Measurements from ENCODE around the gene RNF141.
A peak's percentile ranks its signal among the peaks of the same experiment; 100 is the strongest.

Gene RNF141

DNA sequence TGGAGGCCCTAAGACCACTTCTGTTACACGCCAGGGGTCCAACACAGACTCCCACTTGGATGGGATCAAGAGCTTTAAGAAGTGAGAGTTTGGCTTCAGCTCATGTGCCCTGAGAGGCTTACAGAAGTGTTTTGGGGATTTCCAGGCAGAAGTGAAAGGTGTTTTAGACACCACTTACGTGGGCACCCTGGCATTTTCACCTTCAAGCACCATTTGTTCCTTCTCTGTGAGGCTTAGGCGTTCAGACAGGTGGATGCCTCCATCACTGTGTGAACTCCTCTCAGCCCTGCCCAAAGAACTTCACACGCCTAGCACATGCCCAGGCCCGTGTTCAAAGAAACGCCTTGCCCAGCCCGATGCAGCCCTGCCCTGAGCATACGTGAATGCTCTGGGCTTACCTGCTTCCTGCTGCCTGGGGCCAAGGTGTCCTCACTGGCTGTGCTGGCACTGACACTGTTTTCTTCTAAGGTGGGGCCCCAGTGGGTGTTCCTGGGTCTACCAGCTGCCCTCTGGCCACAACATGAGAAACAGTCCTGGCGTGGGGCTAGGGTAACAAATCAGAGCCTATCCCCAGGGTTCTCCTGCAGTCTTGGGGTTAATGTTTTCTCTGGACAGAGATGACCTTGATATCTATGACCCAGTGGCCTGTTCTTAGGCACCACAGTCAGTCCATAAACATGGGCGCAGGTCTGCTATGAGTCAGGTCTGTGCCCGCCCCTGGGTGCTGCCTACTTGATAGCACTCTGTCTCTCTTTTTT is 51.9 kb downstream of the RNF141 start:
- H3K9me3 ChIP-seq (ENCODE audit: control insufficient read depth, low read length) = no peaks in the 10 kb centered on the region
- H3K18ac ChIP-seq (ENCODE audit: low read depth in 1 of 2, low read length in 2 of 2) = peak overlapping the region; percentile 63 to 70
- no peak overlapping the region for H2BK5ac ChIP-seq (ENCODE audit: low read depth, low read length, poor library complexity, severe bottlenecking)
- DNase-seq = no peak
- H3K14ac ChIP-seq (ENCODE audit: low read length in 2 of 2) = peak overlapping the region in 1 of 2 experiments; percentile 36
- H4K91ac ChIP-seq (ENCODE audit: low read length) = peak overlapping the region; percentile 66
- peak overlapping the region in 1 of 2 experiments; percentile 30 for H3K4ac ChIP-seq (ENCODE audit: low read depth in 1 of 2, low read length in 2 of 2)
- peak overlapping the region; percentile 59 for H2BK120ac ChIP-seq (ENCODE audit: low read depth, low read length)
- H3K27me3 ChIP-seq (ENCODE audit: control insufficient read depth in 1 of 2, insufficient read depth in 1 of 2, low read length in 2 of 2) = no peaks in the 10 kb centered on the region
- H3K4me2 ChIP-seq (ENCODE audit: low read length, poor library complexity, severe bottlenecking) = no peak overlapping the region
- no peak overlapping the region for H3K4me3 ChIP-seq (ENCODE audit: insufficient read depth in 1 of 2, low read depth in 1 of 2, low read length in 2 of 2)
- H3K9ac ChIP-seq (ENCODE audit: low read length) = no peak overlapping the region
- 94% methylated on average over 11 of the region's 11 CpGs for WGBS
- peak overlapping the region; percentile 19 for H2AK5ac ChIP-seq (ENCODE audit: low read length, severe bottlenecking)
- H2BK15ac ChIP-seq (ENCODE audit: low read depth, poor library complexity, severe bottlenecking) = no peak overlapping the region
- peaks cover 29% of the 10 kb centered on the region for H3K79me1 ChIP-seq (replicated peaks; ENCODE audit: low read length, poor library complexity, severe bottlenecking)
- no peak overlapping the region for H3K23ac ChIP-seq (ENCODE audit: low read length in 2 of 2)
- peaks cover 46 to 73% of the 10 kb centered on the region in 2 experiments for H3K36me3 ChIP-seq (ENCODE audit: control insufficient read depth in 1 of 2, insufficient read depth in 2 of 2, low read depth in 1 of 2, low read length in 2 of 2)
- H2BK12ac ChIP-seq (ENCODE audit: low read length in 2 of 2) = peak overlapping the region; percentile 64 to 73
- no peak overlapping the region for H4K8ac ChIP-seq (ENCODE audit: low read length)
- no peak overlapping the region for H3K27ac ChIP-seq (ENCODE audit: low read length, poor library complexity, severe bottlenecking)
- H2AFZ ChIP-seq (ENCODE audit: low read depth, low read length) = no peak overlapping the region
- H3K4me1 ChIP-seq (ENCODE audit: control insufficient read depth, insufficient read depth, low read depth, low read length) = peaks cover 28% of the 10 kb centered on the region

GRCh38 chr11:10488121-10488933 is 52.7 kb downstream of the RNF141 start:
- peaks cover 28% of the 10 kb centered on the region for H3K79me1 ChIP-seq (replicated peaks; ENCODE audit: low read length, poor library complexity, severe bottlenecking)

GRCh38 chr11:10487002-10487647 is 53.9 kb downstream of the RNF141 start:
- H4K8ac ChIP-seq (ENCODE audit: low read length) = no peak overlapping the region
- H3K4me1 ChIP-seq (ENCODE audit: control insufficient read depth, insufficient read depth, low read depth, low read length) = peaks cover 26% of the 10 kb centered on the region
- H3K27ac ChIP-seq (ENCODE audit: low read length, poor library complexity, severe bottlenecking) = no peak overlapping the region
- no peak overlapping the region for H3K4me2 ChIP-seq (ENCODE audit: low read length, poor library complexity, severe bottlenecking)
- 95% methylated on average over 16 of the region's 16 CpGs for WGBS
- no peak overlapping the region for H3K9ac ChIP-seq (ENCODE audit: low read length)
- no peak overlapping the region for H3K4me3 ChIP-seq (ENCODE audit: insufficient read depth in 1 of 2, low read depth in 1 of 2, low read length in 2 of 2)
- no peak overlapping the region for H3K4ac ChIP-seq (ENCODE audit: low read depth in 1 of 2, low read length in 2 of 2)
- no peak overlapping the region for H2BK5ac ChIP-seq (ENCODE audit: low read depth, low read length, poor library complexity, severe bottlenecking)
- no peak overlapping the region for H3K18ac ChIP-seq (ENCODE audit: low read depth in 1 of 2, low read length in 2 of 2)
- H3K23ac ChIP-seq (ENCODE audit: low read length in 2 of 2) = no peak overlapping the region
- no peak overlapping the region for H2BK120ac ChIP-seq (ENCODE audit: low read depth, low read length)
- H3K36me3 ChIP-seq (ENCODE audit: control insufficient read depth in 1 of 2, insufficient read depth in 2 of 2, low read depth in 1 of 2, low read length in 2 of 2) = peaks cover 43 to 71% of the 10 kb centered on the region in 2 experiments
- peaks cover 23% of the 10 kb centered on the region for H3K79me1 ChIP-seq (replicated peaks; ENCODE audit: low read length, poor library complexity, severe bottlenecking)
- DNase-seq = no peak
- H4K91ac ChIP-seq (ENCODE audit: low read length) = no peak overlapping the region
- no peak overlapping the region for H3K14ac ChIP-seq (ENCODE audit: low read length in 2 of 2)
- no peaks in the 10 kb centered on the region for H3K27me3 ChIP-seq (ENCODE audit: control insufficient read depth in 1 of 2, insufficient read depth in 1 of 2, low read length in 2 of 2)
- no peak overlapping the region for H2AK5ac ChIP-seq (ENCODE audit: low read length, severe bottlenecking)
- no peak overlapping the region for H2BK12ac ChIP-seq (ENCODE audit: low read length in 2 of 2)
- peak overlapping the region; percentile 45 for H2BK15ac ChIP-seq (ENCODE audit: low read depth, poor library complexity, severe bottlenecking)
- no peaks in the 10 kb centered on the region for H3K9me3 ChIP-seq (ENCODE audit: control insufficient read depth, low read length)
- no peak overlapping the region for H2AFZ ChIP-seq (ENCODE audit: low read depth, low read length)

More at GRCh38 chr11:10488121-10488933, 52.7 kb downstream of the RNF141 start:
- Histone ChIP-seq H2BK5ac (ENCODE audit: low read depth, low read length, poor library complexity, severe bottlenecking) (no peak overlapping the region), H3K4me1 (ENCODE audit: control insufficient read depth, insufficient read depth, low read depth, low read length) (peaks cover 27% of the 10 kb centered on the region), H3K4ac (ENCODE audit: low read depth in 1 of 2, low read length in 2 of 2) (no peak overlapping the region), H3K23ac (ENCODE audit: low read length in 2 of 2) (no peak overlapping the region), H2BK120ac (ENCODE audit: low read depth, low read length) (no peak overlapping the region), H3K14ac (ENCODE audit: low read length in 2 of 2) (no peak overlapping the region), H4K8ac (ENCODE audit: low read length) (peak overlapping the region; percentile 27), H3K4me3 (ENCODE audit: insufficient read depth in 1 of 2, low read depth in 1 of 2, low read length in 2 of 2) (no peak overlapping the region), H3K27me3 (ENCODE audit: control insufficient read depth in 1 of 2, insufficient read depth in 1 of 2, low read length in 2 of 2) (no peaks in the 10 kb centered on the region), H3K9me3 (ENCODE audit: control insufficient read depth, low read length) (no peaks in the 10 kb centered on the region), H2BK12ac (ENCODE audit: low read length in 2 of 2) (peak overlapping the region; percentile 40 to 64), H3K4me2 (ENCODE audit: low read length, poor library complexity, severe bottlenecking) (no peak overlapping the region), H3K27ac (ENCODE audit: low read length, poor library complexity, severe bottlenecking) (no peak overlapping the region), H2AFZ (ENCODE audit: low read depth, low read length) (no peak overlapping the region), H2BK15ac (ENCODE audit: low read depth, poor library complexity, severe bottlenecking) (no peak overlapping the region), H3K18ac (ENCODE audit: low read depth in 1 of 2, low read length in 2 of 2) (peak overlapping the region in 1 of 2 experiments; percentile 16), H3K36me3 (ENCODE audit: control insufficient read depth in 1 of 2, insufficient read depth in 2 of 2, low read depth in 1 of 2, low read length in 2 of 2) (peaks cover 48 to 73% of the 10 kb centered on the region in 2 experiments), H2AK5ac (ENCODE audit: low read length, severe bottlenecking) (no peak overlapping the region), H3K9ac (ENCODE audit: low read length) (no peak overlapping the region), H4K91ac (ENCODE audit: low read length) (peak overlapping the region; percentile 37)
- WGBS = 90% methylated on average over 13 of the region's 13 CpGs
- no peak for DNase-seq

All from mesenchymal stem cell (in vitro differentiated cells and primary cell).